ENCODE measurements around the gene CACNA1E.
A peak's percentile ranks its signal among the peaks of the same experiment; 100 is the strongest.

Gene CACNA1E

GRCh38 chr1:181554465-181554864 lies 71.1 kb downstream of the CACNA1E start:
- Histone ChIP-seq H2AK5ac (ENCODE audit: low read length) (no peak overlapping the region), H2BK5ac (ENCODE audit: low read depth, low read length, poor library complexity) (no peak overlapping the region), H4K8ac (ENCODE audit: low read depth, low read length) (no peak overlapping the region), H3K27ac (ENCODE audit: low read depth, low read length) (no peak overlapping the region), H3K18ac (ENCODE audit: low read length) (no peak overlapping the region), H2BK12ac (ENCODE audit: low read length) (no peak overlapping the region), H2AFZ (ENCODE audit: insufficient read depth, low read length, poor library complexity) (no peak overlapping the region), H3K14ac (ENCODE audit: low read length) (no peak overlapping the region), H3K79me1 (ENCODE audit: low read length) (no peaks in the 10 kb centered on the region), H3K4me3 (ENCODE audit: low read depth, low read length) (no peak overlapping the region), H4K12ac (ENCODE audit: low read depth, low read length) (no peak overlapping the region), H4K91ac (ENCODE audit: low read depth, low read length) (no peak overlapping the region), H3K4ac (ENCODE audit: low read depth, low read length) (no peak overlapping the region), H2BK120ac (ENCODE audit: insufficient read depth, low read length, poor library complexity) (no peak overlapping the region), H3K79me2 (ENCODE audit: control insufficient read depth, insufficient read depth, low read length, poor library complexity) (no peaks in the 10 kb centered on the region), H3K9me3 (ENCODE audit: insufficient read depth, low read depth, low read length) (no peaks in the 10 kb centered on the region), H3K4me1 (ENCODE audit: control insufficient read depth in 1 of 2, insufficient read depth in 2 of 2, low read length in 2 of 2) (no peaks in the 10 kb centered on the region), H3K23ac (ENCODE audit: low read length) (no peak overlapping the region), H3K36me3 (ENCODE audit: control insufficient read depth in 1 of 2, insufficient read depth in 2 of 2, low read length in 2 of 2) (no peaks in the 10 kb centered on the region), H3K4me2 (ENCODE audit: low read length) (no peak overlapping the region), H3K9ac (ENCODE audit: low read length) (no peak overlapping the region), H3K27me3 (ENCODE audit: insufficient read depth, low read length) (no peaks in the 10 kb centered on the region)
- DNase-seq = no peak
- WGBS (ENCODE audit: extremely low coverage, insufficient coverage, insufficient read length) = no CpG with 5 or more reads among the region's 4 CpGs

- no peak overlapping the region for H3K18ac ChIP-seq (ENCODE audit: low read length)
- no peak overlapping the region for H2BK5ac ChIP-seq (ENCODE audit: low read depth, low read length, poor library complexity)
- H3K27ac ChIP-seq (ENCODE audit: low read depth, low read length) = no peak overlapping the region
- H3K4ac ChIP-seq (ENCODE audit: low read depth, low read length) = no peak overlapping the region
- no peaks in the 10 kb centered on the region for H3K79me1 ChIP-seq (ENCODE audit: low read length)
- no peak overlapping the region for H3K23ac ChIP-seq (ENCODE audit: low read length)
- no peak overlapping the region for H2BK120ac ChIP-seq (ENCODE audit: insufficient read depth, low read length, poor library complexity)
- H3K27me3 ChIP-seq (ENCODE audit: insufficient read depth, low read length) = no peaks in the 10 kb centered on the region
- H3K79me2 ChIP-seq (ENCODE audit: control insufficient read depth, insufficient read depth, low read length, poor library complexity) = no peaks in the 10 kb centered on the region
- no peak overlapping the region for H4K91ac ChIP-seq (ENCODE audit: low read depth, low read length)
- H3K4me2 ChIP-seq (ENCODE audit: low read length) = no peak overlapping the region
- H4K8ac ChIP-seq (ENCODE audit: low read depth, low read length) = no peak overlapping the region
- H3K4me1 ChIP-seq (ENCODE audit: control insufficient read depth in 1 of 2, insufficient read depth in 2 of 2, low read length in 2 of 2) = no peaks in the 10 kb centered on the region
- DNase-seq = no peak
- no peak overlapping the region for H3K4me3 ChIP-seq (ENCODE audit: low read depth, low read length)
- no peak overlapping the region for H3K9ac ChIP-seq (ENCODE audit: low read length)
- H3K14ac ChIP-seq (ENCODE audit: low read length) = no peak overlapping the region
- H2BK12ac ChIP-seq (ENCODE audit: low read length) = no peak overlapping the region
- no peaks in the 10 kb centered on the region for H3K9me3 ChIP-seq (ENCODE audit: insufficient read depth, low read depth, low read length)
- no peak overlapping the region for H4K12ac ChIP-seq (ENCODE audit: low read depth, low read length)
- no peak overlapping the region for H2AK5ac ChIP-seq (ENCODE audit: low read length)
- no peak overlapping the region for H2AFZ ChIP-seq (ENCODE audit: insufficient read depth, low read length, poor library complexity)
- WGBS (ENCODE audit: extremely low coverage, insufficient coverage, insufficient read length) = no CpG with 5 or more reads among the region's 2 CpGs
- no peaks in the 10 kb centered on the region for H3K36me3 ChIP-seq (ENCODE audit: control insufficient read depth in 1 of 2, insufficient read depth in 2 of 2, low read length in 2 of 2)
Measured at GRCh38 chr1:181556631-181557030, 73.3 kb downstream of the CACNA1E start.

GRCh38 chr1:181557313-181557712 lies 74.0 kb downstream of the CACNA1E start:
- Histone ChIP-seq H2BK5ac (ENCODE audit: low read depth, low read length, poor library complexity) (no peak overlapping the region), H3K27me3 (ENCODE audit: insufficient read depth, low read length) (no peaks in the 10 kb centered on the region), H3K4ac (ENCODE audit: low read depth, low read length) (no peak overlapping the region), H3K23ac (ENCODE audit: low read length) (peak overlapping the region; percentile 3), H3K14ac (ENCODE audit: low read length) (no peak overlapping the region), H3K4me2 (ENCODE audit: low read length) (no peak overlapping the region), H3K4me1 (ENCODE audit: control insufficient read depth in 1 of 2, insufficient read depth in 2 of 2, low read length in 2 of 2) (no peaks in the 10 kb centered on the region), H3K18ac (ENCODE audit: low read length) (no peak overlapping the region), H3K9ac (ENCODE audit: low read length) (no peak overlapping the region), H4K91ac (ENCODE audit: low read depth, low read length) (no peak overlapping the region), H3K79me1 (ENCODE audit: low read length) (no peaks in the 10 kb centered on the region), H2AFZ (ENCODE audit: insufficient read depth, low read length, poor library complexity) (no peak overlapping the region), H3K36me3 (ENCODE audit: control insufficient read depth in 1 of 2, insufficient read depth in 2 of 2, low read length in 2 of 2) (no peaks in the 10 kb centered on the region), H3K27ac (ENCODE audit: low read depth, low read length) (no peak overlapping the region), H4K12ac (ENCODE audit: low read depth, low read length) (no peak overlapping the region), H2BK12ac (ENCODE audit: low read length) (no peak overlapping the region), H2AK5ac (ENCODE audit: low read length) (no peak overlapping the region), H3K4me3 (ENCODE audit: low read depth, low read length) (no peak overlapping the region), H2BK120ac (ENCODE audit: insufficient read depth, low read length, poor library complexity) (no peak overlapping the region), H3K9me3 (ENCODE audit: insufficient read depth, low read depth, low read length) (no peaks in the 10 kb centered on the region), H4K8ac (ENCODE audit: low read depth, low read length) (no peak overlapping the region), H3K79me2 (ENCODE audit: control insufficient read depth, insufficient read depth, low read length, poor library complexity) (no peaks in the 10 kb centered on the region)
- DNase-seq = no peak
- WGBS (ENCODE audit: extremely low coverage, insufficient coverage, insufficient read length) = no CpG with 5 or more reads among the region's 4 CpGs

GRCh38 chr1:181558416-181558815 lies 75.1 kb downstream of the CACNA1E start:
- WGBS (ENCODE audit: extremely low coverage, insufficient coverage, insufficient read length) = no CpG with 5 or more reads among the region's 4 CpGs
- Histone ChIP-seq H3K9ac (ENCODE audit: low read length) (no peak overlapping the region), H3K79me1 (ENCODE audit: low read length) (no peaks in the 10 kb centered on the region), H3K27ac (ENCODE audit: low read depth, low read length) (no peak overlapping the region), H3K14ac (ENCODE audit: low read length) (no peak overlapping the region), H4K91ac (ENCODE audit: low read depth, low read length) (no peak overlapping the region), H3K4me1 (ENCODE audit: control insufficient read depth in 1 of 2, insufficient read depth in 2 of 2, low read length in 2 of 2) (no peaks in the 10 kb centered on the region), H3K27me3 (ENCODE audit: insufficient read depth, low read length) (no peaks in the 10 kb centered on the region), H2AK5ac (ENCODE audit: low read length) (no peak overlapping the region), H3K79me2 (ENCODE audit: control insufficient read depth, insufficient read depth, low read length, poor library complexity) (no peaks in the 10 kb centered on the region), H3K4me2 (ENCODE audit: low read length) (no peak overlapping the region), H2AFZ (ENCODE audit: insufficient read depth, low read length, poor library complexity) (no peak overlapping the region), H3K4me3 (ENCODE audit: low read depth, low read length) (no peak overlapping the region), H3K4ac (ENCODE audit: low read depth, low read length) (no peak overlapping the region), H2BK120ac (ENCODE audit: insufficient read depth, low read length, poor library complexity) (no peak overlapping the region), H3K36me3 (ENCODE audit: control insufficient read depth in 1 of 2, insufficient read depth in 2 of 2, low read length in 2 of 2) (no peaks in the 10 kb centered on the region), H3K9me3 (ENCODE audit: insufficient read depth, low read depth, low read length) (no peaks in the 10 kb centered on the region), H2BK12ac (ENCODE audit: low read length) (no peak overlapping the region), H3K23ac (ENCODE audit: low read length) (no peak overlapping the region), H3K18ac (ENCODE audit: low read length) (no peak overlapping the region), H4K12ac (ENCODE audit: low read depth, low read length) (no peak overlapping the region), H4K8ac (ENCODE audit: low read depth, low read length) (no peak overlapping the region), H2BK5ac (ENCODE audit: low read depth, low read length, poor library complexity) (no peak overlapping the region)
- DNase-seq = no peak
